ENCODE data around the gene COL4A1.
A peak's percentile ranks its signal among the peaks of the same experiment; 100 is the strongest.
"Not testable (repeated sequence)": the region's sequence is repeated elsewhere in the genome, so short reads cannot be mapped to it uniquely, and the experiment has no call there.

The COL4A1 gene

GRCh38 chr13:110323172-110323891 lies 16.4 kb upstream of the COL4A1 start:
- DNase-seq = no peak

- DNase-seq = no peak
Observed at GRCh38 chr13:110322828-110323171, 15.8 kb upstream of the COL4A1 start.

GRCh38 chr13:110322126-110322827 lies 15.3 kb upstream of the COL4A1 start:
- no peak for DNase-seq

GRCh38 chr13:110321573-110321972 lies 14.6 kb upstream of the COL4A1 start:
- not testable (repeated sequence) for DNase-seq

GRCh38 chr13:110320645-110321044 lies 13.7 kb upstream of the COL4A1 start:
- DNase-seq = no peak

GRCh38 chr13:110319774-110320509 lies 13.0 kb upstream of the COL4A1 start:
- DNase-seq = peak; percentile 11

GRCh38 chr13:110319397-110319773 lies 12.4 kb upstream of the COL4A1 start:
- DNase-seq = no peak

- no peak for DNase-seq
Observed at GRCh38 chr13:110318920-110319319, 12.0 kb upstream of the COL4A1 start.

- DNase-seq = no peak
Observed at GRCh38 chr13:110317496-110318195, 10.7 kb upstream of the COL4A1 start.

GRCh38 chr13:110317093-110317492 lies 10.1 kb upstream of the COL4A1 start:
- DNase-seq = no peak

GRCh38 chr13:110316196-110316595 lies 9.2 kb upstream of the COL4A1 start:
- DNase-seq = no peak

GRCh38 chr13:110314516-110315245 lies 7.7 kb upstream of the COL4A1 start:
- no peak for DNase-seq

- DNase-seq = not testable (repeated sequence)
Observed at GRCh38 chr13:110313733-110314132, 6.8 kb upstream of the COL4A1 start.

- not testable (repeated sequence) for DNase-seq
Observed at GRCh38 chr13:110313261-110313660, 6.3 kb upstream of the COL4A1 start.

- DNase-seq = no peak
Observed at GRCh38 chr13:110312339-110313031, 5.5 kb upstream of the COL4A1 start.

GRCh38 chr13:110311443-110312338 lies 4.7 kb upstream of the COL4A1 start:
- DNase-seq = no peak

GRCh38 chr13:110310541-110311442 lies 3.8 kb upstream of the COL4A1 start:
- DNase-seq = no peak

- no peak for DNase-seq
Observed at GRCh38 chr13:110309661-110310524, 2.9 kb upstream of the COL4A1 start.
